ENCODE results near the gene LCMT1. TPM values are rescaled to one million over a fixed set of nuclear protein-coding genes. Genes with fewer than 3 reads are reported as not detected.
"Not testable (repeated sequence)": the region's sequence is repeated elsewhere in the genome, so short reads cannot be mapped to it uniquely, and the experiment has no call there.

The LCMT1 gene
- total and polyA plus RNA-seq, 7 donors, result 35.1 to 54.5 (median 41.9) TPM

GRCh38 chr16:25176136-25176535, 64.6 kb downstream of the LCMT1 start:
- Histone ChIP-seq H3K36me3 (ENCODE audit: insufficient read depth in 1 of 2, low read depth in 1 of 2) (peaks cover 0 to 68% of the 10 kb centered on the region in 2 donors), H3K27ac (no peak overlapping the region), H3K27me3 (ENCODE audit: insufficient read depth in 3 of 3, low read length in 2 of 3) (no peaks in the 10 kb centered on the region), H3K9me3 (no peaks in the 10 kb centered on the region), H3K4me3 (no peak overlapping the region), H3K4me1 (no peaks in the 10 kb centered on the region)
- no peak for DNase-seq
- WGBS, 3 donors, result 90 to 95% (median 93%) methylated on average over 7 of the region's 7 CpGs
- no peak for TF ChIP-seq CTCF (IDR thresholded peaks at IDR 0.05)
- intact Hi-C loops (cut with DNase I), result no loop called here
- ATAC-seq, result no peak

- 79 to 86% (median 80%) methylated on average over 3 of the region's 3 CpGs for WGBS, 3 donors
- DNase-seq, result no peak
- H3K27me3 ChIP-seq (ENCODE audit: insufficient read depth in 3 of 3, low read length in 2 of 3), result no peaks in the 10 kb centered on the region
- no peak overlapping the region for H3K27ac ChIP-seq
- no peaks in the 10 kb centered on the region for H3K4me1 ChIP-seq
- no peak for TF ChIP-seq CTCF (IDR thresholded peaks at IDR 0.05)
- no peak for ATAC-seq
- intact Hi-C loops (cut with DNase I), result no loop called here
- H3K9me3 ChIP-seq, result no peaks in the 10 kb centered on the region
- H3K4me3 ChIP-seq, result no peak overlapping the region
- peaks cover 0 to 54% of the 10 kb centered on the region in 2 donors for H3K36me3 ChIP-seq (ENCODE audit: insufficient read depth in 1 of 2, low read depth in 1 of 2)
Measured at GRCh38 chr16:25177512-25177830, 65.9 kb downstream of the LCMT1 start.

- no peak overlapping the region for H3K4me3 ChIP-seq
- peaks cover 0 to 48% of the 10 kb centered on the region in 2 donors for H3K36me3 ChIP-seq (ENCODE audit: insufficient read depth in 1 of 2, low read depth in 1 of 2)
- no peaks in the 10 kb centered on the region for H3K27me3 ChIP-seq (ENCODE audit: insufficient read depth in 3 of 3, low read length in 2 of 3)
- H3K9me3 ChIP-seq, result no peaks in the 10 kb centered on the region
- 85 to 90% (median 86%) methylated on average over 20 of the region's 20 CpGs for WGBS, 3 donors
- no peak for TF ChIP-seq CTCF (IDR thresholded peaks at IDR 0.05)
- intact Hi-C loops (cut with DNase I), result no loop called here
- no peak overlapping the region for H3K27ac ChIP-seq
- ATAC-seq (no peak), DNase-seq (no peak)
- no peaks in the 10 kb centered on the region for H3K4me1 ChIP-seq
Measured at GRCh38 chr16:25177831-25178688, 66.5 kb downstream of the LCMT1 start.

GRCh38 chr16:25181236-25181635, 69.7 kb downstream of the LCMT1 start:
- ATAC-seq; DNase-seq; H3K9me3 ChIP-seq; H3K27ac ChIP-seq; H3K27me3 ChIP-seq (ENCODE audit: insufficient read depth in 3 of 3, low read length in 2 of 3); H3K4me1 ChIP-seq; intact Hi-C loops (cut with DNase I); H3K4me3 ChIP-seq: not testable (repeated sequence)
- 92 to 95% (median 93%) methylated on average over 6 of the region's 6 CpGs for WGBS, 3 donors
- H3K36me3 ChIP-seq (ENCODE audit: insufficient read depth in 1 of 2, low read depth in 1 of 2), result peaks cover 0 to 19% of the 10 kb centered on the region in 2 donors

- no peak for TF ChIP-seq CTCF (IDR thresholded peaks at IDR 0.05)
- Histone ChIP-seq H3K9me3 (no peaks in the 10 kb centered on the region), H3K36me3 (ENCODE audit: insufficient read depth in 1 of 2, low read depth in 1 of 2) (no peaks in the 10 kb centered on the region), H3K4me1 (no peaks in the 10 kb centered on the region), H3K27me3 (ENCODE audit: insufficient read depth in 3 of 3, low read length in 2 of 3) (no peaks in the 10 kb centered on the region), H3K27ac (no peak overlapping the region), H3K4me3 (no peak overlapping the region)
- intact Hi-C loops (cut with DNase I), result no loop called here
- 68 to 80% (median 69%) methylated on average over 3 of the region's 3 CpGs for WGBS, 3 donors
- DNase-seq (no peak), ATAC-seq (no peak)
Measured at GRCh38 chr16:25184771-25185170, 73.2 kb downstream of the LCMT1 start.
